ENCODE measurements around the gene LDB2. TPM values are rescaled to one million over a fixed set of nuclear protein-coding genes. Genes with fewer than 3 reads are reported as not detected.

Gene LDB2
- total and polyA plus RNA-seq, 2 donors (not counting 1 experiment from before 2014, with no cell fraction given), result 41.6 to 78.3 TPM

DNA sequence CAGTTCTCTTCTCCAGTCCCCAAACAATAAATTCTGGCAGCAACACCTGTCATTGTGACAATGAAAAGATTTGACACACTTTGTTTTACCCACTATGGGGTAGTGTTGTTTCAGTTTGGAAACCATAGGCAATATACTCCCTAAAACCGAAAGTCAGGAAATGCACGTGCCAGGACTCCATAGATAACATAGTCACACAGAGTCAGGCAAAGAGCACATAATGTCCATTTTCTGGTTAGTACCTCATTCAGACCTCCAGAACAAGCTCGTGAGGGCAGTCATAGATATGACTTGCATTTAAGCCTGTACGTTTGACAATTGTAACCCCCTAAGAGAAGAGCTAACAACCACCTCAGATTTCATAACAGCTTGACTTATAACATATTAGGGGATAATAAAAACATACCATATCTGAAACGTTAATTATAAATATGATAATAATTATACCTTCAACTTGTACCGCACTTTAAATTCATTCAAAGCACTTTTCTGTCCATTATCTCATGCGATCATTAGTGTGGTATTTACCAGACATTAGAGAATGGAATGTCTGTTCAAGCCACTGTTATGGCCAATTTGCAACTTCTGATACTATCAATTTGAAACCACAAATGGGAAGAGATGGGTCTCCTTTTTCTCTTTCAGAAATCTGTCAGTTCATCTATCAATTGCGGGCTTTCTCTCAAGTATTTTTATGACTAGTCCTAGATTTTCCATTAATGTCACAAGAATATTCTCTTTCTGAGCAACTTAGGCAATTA is 147.4 kb downstream of the LDB2 start:
- peak in 1 of 2 donors; percentile 45 for DNase-seq (ENCODE audit: low read depth in 2 of 2)
- H3K79me2 ChIP-seq (ENCODE audit: control insufficient read depth, insufficient read depth, low read length), result no peaks in the 10 kb centered on the region
- no peaks in the 10 kb centered on the region for H3K36me3 ChIP-seq (ENCODE audit: control insufficient read depth, insufficient read depth, low read length)
- H3K9ac ChIP-seq (ENCODE audit: insufficient read depth, low read length), result no peak overlapping the region
- no peak overlapping the region for H2AFZ ChIP-seq (ENCODE audit: low read length)
- H4K20me1 ChIP-seq (ENCODE audit: control insufficient read depth, extremely low read depth, insufficient read depth, low read length), result no peaks in the 10 kb centered on the region
- no peaks in the 10 kb centered on the region for H3K27me3 ChIP-seq (ENCODE audit: control insufficient read depth, insufficient read depth, low read length)
- no peak for TF ChIP-seq EZH2 (IDR thresholded peaks at IDR 0.05; ENCODE audit: low read length, missing control alignments)
- TF ChIP-seq, protein P1, sequence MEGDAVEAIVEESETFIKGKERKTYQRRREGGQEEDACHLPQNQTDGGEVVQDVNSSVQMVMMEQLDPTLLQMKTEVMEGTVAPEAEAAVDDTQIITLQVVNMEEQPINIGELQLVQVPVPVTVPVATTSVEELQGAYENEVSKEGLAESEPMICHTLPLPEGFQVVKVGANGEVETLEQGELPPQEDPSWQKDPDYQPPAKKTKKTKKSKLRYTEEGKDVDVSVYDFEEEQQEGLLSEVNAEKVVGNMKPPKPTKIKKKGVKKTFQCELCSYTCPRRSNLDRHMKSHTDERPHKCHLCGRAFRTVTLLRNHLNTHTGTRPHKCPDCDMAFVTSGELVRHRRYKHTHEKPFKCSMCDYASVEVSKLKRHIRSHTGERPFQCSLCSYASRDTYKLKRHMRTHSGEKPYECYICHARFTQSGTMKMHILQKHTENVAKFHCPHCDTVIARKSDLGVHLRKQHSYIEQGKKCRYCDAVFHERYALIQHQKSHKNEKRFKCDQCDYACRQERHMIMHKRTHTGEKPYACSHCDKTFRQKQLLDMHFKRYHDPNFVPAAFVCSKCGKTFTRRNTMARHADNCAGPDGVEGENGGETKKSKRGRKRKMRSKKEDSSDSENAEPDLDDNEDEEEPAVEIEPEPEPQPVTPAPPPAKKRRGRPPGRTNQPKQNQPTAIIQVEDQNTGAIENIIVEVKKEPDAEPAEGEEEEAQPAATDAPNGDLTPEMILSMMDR (conservative IDR thresholded peaks at IDR 0.05 in 1 of 2, IDR thresholded peaks at IDR 0.05 in 1 of 2; ENCODE audit: low read depth in 1 of 2, low read length in 2 of 2), result no peak
- H3K4me3 ChIP-seq (replicated peaks in 1 of 4; ENCODE audit: control extremely low read depth in 1 of 4, insufficient read depth in 1 of 4, low read depth in 3 of 4, low read length in 4 of 4), result no peak overlapping the region
- no peaks in the 10 kb centered on the region for H3K4me1 ChIP-seq (ENCODE audit: control insufficient read depth, extremely low read depth, insufficient read depth, low read length)
- no peak overlapping the region for H3K4me2 ChIP-seq (ENCODE audit: extremely low read depth, insufficient read depth, low read length)
- H3K9me3 ChIP-seq (ENCODE audit: control insufficient read depth, insufficient read depth, low read depth, low read length), result no peaks in the 10 kb centered on the region
- H3K27ac ChIP-seq (ENCODE audit: insufficient read depth, low read length), result no peak overlapping the region

GRCh38 chr4:16750216-16750615 is 148.2 kb downstream of the LDB2 start:
- TF ChIP-seq EZH2 (IDR thresholded peaks at IDR 0.05; ENCODE audit: low read length, missing control alignments), result no peak
- TF ChIP-seq, protein P1 (conservative IDR thresholded peaks at IDR 0.05 in 1 of 2, IDR thresholded peaks at IDR 0.05 in 1 of 2; ENCODE audit: low read depth in 1 of 2, low read length in 2 of 2), result no peak
- H3K27ac ChIP-seq (ENCODE audit: insufficient read depth, low read length), result no peak overlapping the region

GRCh38 chr4:16745887-16746286 is 152.6 kb downstream of the LDB2 start:
- no peak overlapping the region for H3K27ac ChIP-seq (ENCODE audit: insufficient read depth, low read length)
- no peaks in the 10 kb centered on the region for H3K27me3 ChIP-seq (ENCODE audit: control insufficient read depth, insufficient read depth, low read length)
- no peak overlapping the region for H3K4me2 ChIP-seq (ENCODE audit: extremely low read depth, insufficient read depth, low read length)
- H4K20me1 ChIP-seq (ENCODE audit: control insufficient read depth, extremely low read depth, insufficient read depth, low read length), result no peaks in the 10 kb centered on the region
- no peaks in the 10 kb centered on the region for H3K36me3 ChIP-seq (ENCODE audit: control insufficient read depth, insufficient read depth, low read length)
- peaks cover 2% of the 10 kb centered on the region for H3K4me1 ChIP-seq (ENCODE audit: control insufficient read depth, extremely low read depth, insufficient read depth, low read length)
- TF ChIP-seq, protein P1 (conservative IDR thresholded peaks at IDR 0.05 in 1 of 2, IDR thresholded peaks at IDR 0.05 in 1 of 2; ENCODE audit: low read depth in 1 of 2, low read length in 2 of 2), result no peak
- no peak for TF ChIP-seq EZH2 (IDR thresholded peaks at IDR 0.05; ENCODE audit: low read length, missing control alignments)
- no peak for DNase-seq (ENCODE audit: low read depth in 2 of 2)
- H3K9me3 ChIP-seq (ENCODE audit: control insufficient read depth, insufficient read depth, low read depth, low read length), result no peaks in the 10 kb centered on the region
- H3K9ac ChIP-seq (ENCODE audit: insufficient read depth, low read length), result no peak overlapping the region
- H3K79me2 ChIP-seq (ENCODE audit: control insufficient read depth, insufficient read depth, low read length), result no peaks in the 10 kb centered on the region
- H2AFZ ChIP-seq (ENCODE audit: low read length), result no peak overlapping the region
- H3K4me3 ChIP-seq (replicated peaks in 1 of 4; ENCODE audit: control extremely low read depth in 1 of 4, insufficient read depth in 1 of 4, low read depth in 3 of 4, low read length in 4 of 4), result no peak overlapping the region

More at GRCh38 chr4:16750216-16750615, 148.2 kb downstream of the LDB2 start:
- Histone ChIP-seq H3K4me1 (ENCODE audit: control insufficient read depth, extremely low read depth, insufficient read depth, low read length) (no peaks in the 10 kb centered on the region), H3K27me3 (ENCODE audit: control insufficient read depth, insufficient read depth, low read length) (no peaks in the 10 kb centered on the region), H3K4me3 (replicated peaks in 1 of 4; ENCODE audit: control extremely low read depth in 1 of 4, insufficient read depth in 1 of 4, low read depth in 3 of 4, low read length in 4 of 4) (no peak overlapping the region), H4K20me1 (ENCODE audit: control insufficient read depth, extremely low read depth, insufficient read depth, low read length) (no peaks in the 10 kb centered on the region), H3K4me2 (ENCODE audit: extremely low read depth, insufficient read depth, low read length) (no peak overlapping the region), H2AFZ (ENCODE audit: low read length) (no peak overlapping the region), H3K36me3 (ENCODE audit: control insufficient read depth, insufficient read depth, low read length) (no peaks in the 10 kb centered on the region), H3K9me3 (ENCODE audit: control insufficient read depth, insufficient read depth, low read depth, low read length) (no peaks in the 10 kb centered on the region), H3K9ac (ENCODE audit: insufficient read depth, low read length) (no peak overlapping the region), H3K79me2 (ENCODE audit: control insufficient read depth, insufficient read depth, low read length) (no peaks in the 10 kb centered on the region)
- no peak for DNase-seq (ENCODE audit: low read depth in 2 of 2)
